Parathyroid adenoma (tissue), 2 donors: ENCODE results near the gene VAPA.

Experiments
- H2AFZ ChIP-seq: fragments of 300-600 bp; sonication (generic); one replicate; pipeline ENCODE4 v1.7.0; 2017; ENCODE audit warnings: antibody characterized with exemption, mild to moderate bottlenecking
- H3K27ac ChIP-seq: fragments of 300-600 bp; sonication (generic); one replicate; pipeline ENCODE4 v1.7.0; 2017
- H3K27me3 ChIP-seq: fragments of 300-600 bp; sonication (generic); one replicate; pipeline ENCODE4 v1.7.0; 2017; ENCODE audit warnings: low read length; ENCODE audit not compliant: control insufficient read depth, insufficient read depth
- H3K36me3 ChIP-seq: fragments of 300-600 bp; sonication (generic); one replicate; pipeline ENCODE4 v1.7.0; 2017; ENCODE audit warnings: low read length; ENCODE audit not compliant: control insufficient read depth, insufficient read depth
- H3K4me1 ChIP-seq: fragments of 300-600 bp; sonication (generic); one replicate; pipeline ENCODE4 v1.7.0; 2017; ENCODE audit warnings: control low read depth
- H3K4me2 ChIP-seq: fragments of 300-600 bp; sonication (generic); one replicate; pipeline ENCODE4 v1.7.0; 2017; ENCODE audit warnings: low read length
- H3K4me3 ChIP-seq: fragments of 300-600 bp; sonication (generic); one replicate; pipeline ENCODE4 v1.7.0; 2017; ENCODE audit warnings: low read depth, low read length
- H3K79me2 ChIP-seq: fragments of 300-600 bp; sonication (generic); one replicate; pipeline ENCODE4 v1.7.0; 2017; ENCODE audit warnings: control low read depth
- H3K9ac ChIP-seq: fragments of 300-600 bp; sonication (generic); one replicate; pipeline ENCODE4 v1.7.0; 2017; ENCODE audit warnings: mild to moderate bottlenecking
- H3K9me3 ChIP-seq: fragments of 300-600 bp; sonication (generic); one replicate; pipeline ENCODE4 v1.7.0; 2017; ENCODE audit warnings: low read length; ENCODE audit not compliant: control insufficient read depth
- CTCF ChIP-seq: fragments of 300-600 bp; sonication (generic); IDR thresholded peaks from one replicate; pipeline ENCODE4 v1.7.0; 2017; ENCODE audit warnings: antibody characterized with exemption, mild to moderate bottlenecking
- donor health status: primary hyperparathyroidism.

VAPA gene

GRCh38 chr18:9992300-9992972, 78.6 kb downstream of the VAPA start:
- H3K27ac ChIP-seq: no peak overlapping the region
- no peak for TF ChIP-seq CTCF

GRCh38 chr18:9992973-9993520, 79.2 kb downstream of the VAPA start:
- no peak overlapping the region for H3K4me2 ChIP-seq
- H3K9ac ChIP-seq: no peak overlapping the region
- TF ChIP-seq CTCF: no peak
- H3K4me3 ChIP-seq: no peak overlapping the region
- H2AFZ ChIP-seq: no peak overlapping the region
- no peaks in the 10 kb centered on the region for H3K4me1 ChIP-seq
- no peaks in the 10 kb centered on the region for H3K79me2 ChIP-seq
- H3K9me3 ChIP-seq: no peaks in the 10 kb centered on the region
- H3K36me3 ChIP-seq: no peaks in the 10 kb centered on the region
- H3K27ac ChIP-seq: no peak overlapping the region
- no peaks in the 10 kb centered on the region for H3K27me3 ChIP-seq

More at GRCh38 chr18:9992300-9992972, 78.6 kb downstream of the VAPA start:
- Histone ChIP-seq H3K36me3 (no peaks in the 10 kb centered on the region), H3K4me1 (no peaks in the 10 kb centered on the region), H3K4me2 (no peak overlapping the region), H3K79me2 (no peaks in the 10 kb centered on the region), H3K9ac (no peak overlapping the region), H3K9me3 (no peaks in the 10 kb centered on the region), H3K27me3 (no peaks in the 10 kb centered on the region), H3K4me3 (no peak overlapping the region), H2AFZ (no peak overlapping the region)

GRCh38 chr18:9993521-9994025, 79.8 kb downstream of the VAPA start:
- no peak for TF ChIP-seq CTCF
- no peak overlapping the region for H2AFZ ChIP-seq
- H3K27ac ChIP-seq: no peak overlapping the region
- H3K27me3 ChIP-seq: no peaks in the 10 kb centered on the region
- no peak overlapping the region for H3K9ac ChIP-seq
- no peaks in the 10 kb centered on the region for H3K4me1 ChIP-seq
- no peak overlapping the region for H3K4me2 ChIP-seq
- no peaks in the 10 kb centered on the region for H3K79me2 ChIP-seq
- H3K9me3 ChIP-seq: no peaks in the 10 kb centered on the region
- H3K4me3 ChIP-seq: no peak overlapping the region
- no peaks in the 10 kb centered on the region for H3K36me3 ChIP-seq

- Histone ChIP-seq H3K36me3 (no peaks in the 10 kb centered on the region), H3K4me1 (no peaks in the 10 kb centered on the region), H3K9ac (no peak overlapping the region), H3K9me3 (no peaks in the 10 kb centered on the region), H2AFZ (no peak overlapping the region), H3K79me2 (no peaks in the 10 kb centered on the region), H3K27ac (no peak overlapping the region), H3K27me3 (no peaks in the 10 kb centered on the region), H3K4me2 (no peak overlapping the region), H3K4me3 (no peak overlapping the region)
- no peak for TF ChIP-seq CTCF
Observed at GRCh38 chr18:9994026-9994570, 80.3 kb downstream of the VAPA start.
